GM21526 (cell line): Measurements from ENCODE around the gene PNLIPRP2.

Experiments
- ATAC-seq: cut with Tn5 transposase; IDR thresholded peaks from one replicate; pipeline ENCODE4 v1.9.1; 2021; ENCODE audit warnings: moderate library complexity; ENCODE audit not compliant: unreplicated experiment, low FRiP score

PNLIPRP2 gene

GRCh38 chr10:116612107-116612769 lies 8.5 kb upstream of the PNLIPRP2 start:
- ATAC-seq: no peak

GRCh38 chr10:116613471-116613870 lies 7.3 kb upstream of the PNLIPRP2 start:
- ATAC-seq: no peak

- no peak for ATAC-seq
These were observed 6.0 kb upstream of the PNLIPRP2 start for GRCh38 chr10:116614796-116615195.

GRCh38 chr10:116615199-116615776 lies 5.5 kb upstream of the PNLIPRP2 start:
- ATAC-seq: no peak

GRCh38 chr10:116621476-116621875 lies 723 bp downstream of the PNLIPRP2 start:
- ATAC-seq: no peak

GRCh38 chr10:116621934-116622655 lies 1.3 kb downstream of the PNLIPRP2 start:
- no peak for ATAC-seq

GRCh38 chr10:116625845-116626244 lies 5.1 kb downstream of the PNLIPRP2 start:
- no peak for ATAC-seq

- ATAC-seq: no peak
These were observed 6.1 kb downstream of the PNLIPRP2 start for GRCh38 chr10:116626815-116627214.

GRCh38 chr10:116627386-116627933 lies 6.7 kb downstream of the PNLIPRP2 start:
- no peak for ATAC-seq

- no peak for ATAC-seq
These were observed 8.6 kb downstream of the PNLIPRP2 start for GRCh38 chr10:116629340-116629739.

GRCh38 chr10:116630020-116630419 lies 9.3 kb downstream of the PNLIPRP2 start:
- no peak for ATAC-seq

GRCh38 chr10:116631871-116632295 lies 11.1 kb downstream of the PNLIPRP2 start:
- ATAC-seq: no peak

- no peak for ATAC-seq
These were observed 12.0 kb downstream of the PNLIPRP2 start for GRCh38 chr10:116632596-116633215.

- ATAC-seq: no peak
These were observed 12.5 kb downstream of the PNLIPRP2 start for GRCh38 chr10:116633216-116633600.

- ATAC-seq: no peak
These were observed 13.6 kb downstream of the PNLIPRP2 start for GRCh38 chr10:116634126-116634975.

GRCh38 chr10:116636385-116636784 lies 15.6 kb downstream of the PNLIPRP2 start:
- no peak for ATAC-seq

- ATAC-seq: no peak
These were observed 16.2 kb downstream of the PNLIPRP2 start for GRCh38 chr10:116636976-116637375.

GRCh38 chr10:116637830-116638229 lies 17.1 kb downstream of the PNLIPRP2 start:
- ATAC-seq: no peak

GRCh38 chr10:116646502-116646901 lies 25.7 kb downstream of the PNLIPRP2 start:
- no peak for ATAC-seq

GRCh38 chr10:116648903-116649302 lies 28.1 kb downstream of the PNLIPRP2 start:
- no peak for ATAC-seq
